HG03108 (cell line): ENCODE data around the gene PRPH2.
"Not testable (repeated sequence)": the region's sequence is repeated elsewhere in the genome, so short reads cannot be mapped to it uniquely, and the experiment has no call there.

ENCODE experiments used
- ATAC-seq: cut with Tn5 transposase; IDR thresholded peaks from one replicate; pipeline ENCODE4 v1.9.1; 2021; ENCODE audit warnings: moderate library complexity; ENCODE audit not compliant: unreplicated experiment

The PRPH2 gene

GRCh38 chr6:42702200-42702599 lies 20.2 kb downstream of the PRPH2 start:
- no peak for ATAC-seq

GRCh38 chr6:42698217-42698616 lies 24.2 kb downstream of the PRPH2 start:
- ATAC-seq, result no peak

GRCh38 chr6:42697268-42697655 lies 25.1 kb downstream of the PRPH2 start:
- no peak for ATAC-seq

GRCh38 chr6:42696526-42697267 lies 25.7 kb downstream of the PRPH2 start:
- ATAC-seq, result no peak

- ATAC-seq, result no peak
Observed at GRCh38 chr6:42694586-42694985, 27.8 kb downstream of the PRPH2 start.

- no peak for ATAC-seq
Observed at GRCh38 chr6:42693725-42694323, 28.6 kb downstream of the PRPH2 start.

GRCh38 chr6:42692137-42692911 lies 30.1 kb downstream of the PRPH2 start:
- no peak for ATAC-seq

GRCh38 chr6:42690872-42691271 lies 31.5 kb downstream of the PRPH2 start:
- no peak for ATAC-seq

GRCh38 chr6:42690151-42690702 lies 32.2 kb downstream of the PRPH2 start:
- no peak for ATAC-seq

- ATAC-seq, result no peak
Observed at GRCh38 chr6:42689371-42689770, 33.0 kb downstream of the PRPH2 start.

- ATAC-seq, result no peak
Observed at GRCh38 chr6:42688281-42688680, 34.1 kb downstream of the PRPH2 start.

- no peak for ATAC-seq
Observed at GRCh38 chr6:42679358-42679757, 43.0 kb downstream of the PRPH2 start.

GRCh38 chr6:42674780-42675179 lies 47.6 kb downstream of the PRPH2 start:
- no peak for ATAC-seq

- not testable (repeated sequence) for ATAC-seq
Observed at GRCh38 chr6:42674368-42674767, 48.0 kb downstream of the PRPH2 start.

GRCh38 chr6:42664718-42665117 lies 57.7 kb downstream of the PRPH2 start:
- ATAC-seq, result no peak

GRCh38 chr6:42661540-42662153 lies 60.8 kb downstream of the PRPH2 start:
- no peak for ATAC-seq

GRCh38 chr6:42659806-42660205 lies 62.6 kb downstream of the PRPH2 start:
- no peak for ATAC-seq

GRCh38 chr6:42653851-42654250 lies 68.5 kb downstream of the PRPH2 start:
- no peak for ATAC-seq

- no peak for ATAC-seq
Observed at GRCh38 chr6:42652024-42652746, 70.2 kb downstream of the PRPH2 start.
